Stimulated activated CD8-positive, alpha-beta memory T cell treated with anti-CD3 and anti-CD28 coated beads, Interleukin-2, amount 100 ng/mL, for 1 hour (primary cell): ENCODE results near the gene ELAC2.

Source experiments
- DNase-seq, 2 donors: peaks; one replicate each; pipeline ENCODE4 v3.0.0-alpha.2; 2020; ENCODE audit warnings: low read depth in 2 of 2

Gene ELAC2

GRCh38 chr17:13024016-13024415 lies 6.2 kb upstream of the ELAC2 start:
- no peak for DNase-seq

DNA sequence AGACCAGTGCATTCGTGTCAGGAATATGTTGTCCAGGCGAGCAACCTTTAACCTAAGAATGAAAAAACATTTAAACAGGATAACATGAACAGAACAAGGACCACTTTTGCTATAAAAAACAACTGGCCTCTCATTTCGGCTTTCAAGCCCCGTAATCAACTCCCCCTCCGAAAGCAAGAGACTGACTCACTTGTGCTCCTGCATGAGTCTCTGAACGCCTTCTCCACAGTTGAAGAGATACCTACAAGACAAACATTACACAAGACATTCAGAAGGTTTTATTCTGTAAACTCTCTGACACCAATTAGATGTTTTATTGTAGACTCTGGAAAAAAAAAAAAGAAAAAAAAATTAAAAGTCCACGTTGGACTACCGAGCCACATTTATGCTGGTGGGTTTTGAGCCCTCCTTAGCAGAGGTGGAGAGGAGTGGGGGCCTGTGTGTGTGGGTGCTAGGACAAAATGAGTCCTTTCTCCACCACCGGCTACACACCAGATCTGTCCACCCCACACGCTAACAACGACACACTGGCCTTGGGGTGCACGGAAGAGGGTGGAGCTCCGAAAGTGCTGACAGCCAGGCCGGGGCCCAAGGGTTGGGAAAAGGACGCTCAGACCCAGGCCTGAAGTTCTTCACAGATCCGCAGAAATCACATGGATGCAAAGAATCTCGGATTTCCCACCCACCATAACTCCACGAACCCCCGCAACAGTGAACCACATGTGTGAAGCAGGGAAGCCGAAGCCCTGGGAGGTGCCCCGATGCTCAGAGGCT lies 759 bp downstream of the ELAC2 start:
- DNase-seq = no peak

DNA sequence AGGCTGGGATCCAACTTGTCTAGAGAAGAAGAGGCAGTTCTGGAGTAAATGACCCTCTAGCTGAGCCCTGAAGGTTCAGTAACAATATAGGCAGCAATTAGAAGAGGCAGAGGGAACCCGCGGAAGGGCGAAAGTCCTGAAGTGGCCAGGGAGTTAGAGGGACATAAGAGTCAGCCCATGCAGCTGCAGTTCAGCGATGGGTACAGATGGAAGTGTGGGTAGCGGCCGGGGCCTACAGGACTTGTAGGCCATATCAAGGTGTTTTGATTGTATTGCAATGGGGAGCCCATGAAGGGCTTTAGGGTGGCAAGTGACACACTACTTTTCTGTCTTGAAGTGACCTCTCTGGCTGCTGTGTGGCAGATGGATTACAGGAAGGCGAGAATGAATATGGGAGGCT lies 3.0 kb downstream of the ELAC2 start:
- DNase-seq = no peak

DNA sequence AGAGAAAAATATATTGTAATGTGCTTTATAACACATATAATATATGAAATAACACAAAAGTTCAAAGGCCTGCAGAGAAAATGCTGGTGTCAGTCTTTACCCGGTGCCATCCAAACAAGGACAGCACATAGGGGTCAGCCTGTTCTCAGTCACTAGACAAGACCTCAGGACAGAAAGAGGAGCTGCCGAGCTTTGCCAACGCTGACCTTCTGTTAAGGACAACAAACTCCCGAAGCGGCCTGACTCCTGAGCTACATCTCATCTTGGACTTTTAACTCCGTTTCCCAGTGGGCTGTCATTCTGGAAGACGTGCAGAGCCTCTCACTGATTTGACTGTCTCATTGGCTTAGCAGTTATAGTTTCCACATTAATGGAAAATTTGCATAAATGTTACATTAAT lies 6.9 kb downstream of the ELAC2 start:
- no peak for DNase-seq

GRCh38 chr17:13008461-13008860 lies 9.4 kb downstream of the ELAC2 start:
- no peak for DNase-seq

DNA sequence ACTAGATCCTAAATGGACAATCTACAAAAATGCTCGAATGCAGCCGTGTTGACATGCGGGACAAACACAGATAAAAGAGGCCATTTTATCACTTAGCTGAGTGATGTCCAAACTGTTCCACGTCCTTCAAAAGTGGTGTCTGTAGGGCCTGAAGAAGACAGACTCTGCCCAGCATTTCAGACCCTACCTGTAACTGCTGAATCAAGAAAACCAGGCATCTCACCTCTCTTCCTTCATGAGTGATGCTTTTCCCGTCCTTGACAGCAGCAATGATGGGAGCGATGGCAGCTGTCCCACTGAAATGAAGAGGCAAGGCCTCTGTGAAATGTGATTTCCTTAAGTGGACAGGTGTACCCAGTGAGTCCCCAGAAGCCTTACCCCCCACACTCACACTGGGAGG lies 12.3 kb downstream of the ELAC2 start:
- no peak for DNase-seq

- DNase-seq = no peak
Observed at GRCh38 chr17:13004336-13004735, 13.5 kb downstream of the ELAC2 start.

DNA sequence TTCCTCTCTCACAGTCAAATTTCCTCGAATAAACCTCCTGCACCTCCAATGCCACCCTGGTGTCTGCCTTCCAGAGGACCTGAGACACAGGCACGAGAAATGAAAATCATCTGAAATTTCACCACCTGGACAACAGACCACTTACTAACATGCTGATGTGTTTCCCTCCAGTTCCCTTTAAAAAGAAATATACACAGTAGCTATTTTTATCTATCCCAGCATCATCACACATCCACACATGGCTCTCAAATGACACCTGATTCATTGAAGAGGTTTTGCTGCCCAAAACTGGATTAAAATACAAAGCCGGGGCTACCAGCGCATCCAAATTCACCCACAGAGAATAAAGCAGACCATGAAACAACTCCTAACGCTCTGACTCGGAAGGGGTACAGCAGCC lies 13.9 kb downstream of the ELAC2 start:
- no peak for DNase-seq

GRCh38 chr17:13003454-13003851 lies 14.4 kb downstream of the ELAC2 start:
- DNase-seq = no peak

- DNase-seq = peak in 1 of 2 donors; percentile 9
Observed at GRCh38 chr17:13002761-13003453, 14.9 kb downstream of the ELAC2 start.

DNA sequence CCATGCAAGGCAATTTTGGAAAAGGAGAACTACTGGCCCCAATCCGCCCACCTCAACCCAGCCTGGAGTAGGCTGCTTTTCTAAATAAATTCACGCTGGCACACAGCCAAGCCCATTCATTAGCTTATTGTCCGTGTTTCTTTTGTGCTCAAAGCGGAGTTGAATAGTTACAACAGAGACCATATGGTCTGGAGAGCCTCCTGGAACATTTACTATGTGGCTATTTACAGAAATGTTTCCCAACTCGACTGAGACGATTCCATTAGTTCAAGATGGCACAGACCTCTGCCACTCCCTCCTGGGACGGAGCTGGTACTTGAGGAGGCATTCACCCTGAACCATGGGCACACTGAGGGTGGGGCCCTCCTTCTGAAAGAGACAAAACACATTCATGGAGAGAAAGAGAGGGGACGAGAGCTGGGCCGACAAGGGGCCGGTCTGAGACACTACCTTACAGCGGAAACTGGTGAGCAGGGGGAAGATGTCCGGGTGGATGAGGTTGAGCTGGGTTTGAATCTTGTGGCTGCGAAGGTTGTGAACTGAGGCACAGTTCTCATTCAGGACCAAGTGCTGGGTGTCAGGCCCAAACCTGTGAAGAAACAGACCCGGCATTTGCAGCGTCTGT lies 15.7 kb downstream of the ELAC2 start:
- no peak for DNase-seq

- no peak for DNase-seq
Observed at GRCh38 chr17:13000561-13000960, 17.3 kb downstream of the ELAC2 start.

- DNase-seq = no peak
Observed at GRCh38 chr17:12998874-12999273, 19.0 kb downstream of the ELAC2 start.

DNA sequence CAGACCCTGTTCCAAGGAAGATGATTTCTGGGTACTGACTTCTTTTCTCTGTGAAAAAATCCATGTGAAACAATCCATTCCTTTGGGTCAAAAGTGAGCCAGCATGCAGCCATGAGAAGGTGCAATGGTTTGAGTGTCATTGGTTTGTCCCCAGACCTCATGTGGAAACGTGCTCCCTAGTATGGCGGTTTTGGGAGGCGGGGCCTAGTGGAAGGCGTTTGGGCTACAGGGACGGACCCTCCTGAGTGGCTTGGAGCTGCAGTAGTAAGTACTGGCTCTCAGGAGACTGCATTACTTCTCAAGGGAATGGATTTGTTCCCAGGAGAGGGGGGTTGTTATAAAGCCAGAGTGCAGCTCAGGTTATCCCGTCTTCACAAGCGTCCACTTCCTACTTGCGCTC lies 19.4 kb downstream of the ELAC2 start:
- DNase-seq = no peak

- DNase-seq = no peak
Observed at GRCh38 chr17:12996941-12997340, 20.9 kb downstream of the ELAC2 start.

- no peak for DNase-seq
Observed at GRCh38 chr17:12996357-12996756, 21.5 kb downstream of the ELAC2 start.

DNA sequence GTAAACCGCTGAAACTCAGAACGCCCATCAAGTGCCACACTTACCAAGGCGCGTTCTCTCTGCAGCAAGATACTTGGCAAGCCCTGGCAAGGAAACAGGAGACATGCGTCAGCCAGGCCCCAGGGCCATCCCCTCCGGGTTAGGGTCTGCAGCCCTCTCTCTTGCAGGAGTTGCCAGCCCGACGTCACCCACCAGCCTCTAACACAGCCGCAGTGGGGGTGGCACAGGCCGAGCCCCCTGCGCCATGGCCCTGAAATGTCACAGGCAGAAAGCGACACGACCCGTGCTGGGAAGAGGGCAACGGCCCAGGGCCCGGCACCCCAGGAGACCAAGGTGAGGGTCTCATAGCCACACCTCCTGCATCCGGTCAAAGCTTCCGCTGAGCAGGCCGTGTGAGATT lies 21.9 kb downstream of the ELAC2 start:
- DNase-seq = no peak

DNA sequence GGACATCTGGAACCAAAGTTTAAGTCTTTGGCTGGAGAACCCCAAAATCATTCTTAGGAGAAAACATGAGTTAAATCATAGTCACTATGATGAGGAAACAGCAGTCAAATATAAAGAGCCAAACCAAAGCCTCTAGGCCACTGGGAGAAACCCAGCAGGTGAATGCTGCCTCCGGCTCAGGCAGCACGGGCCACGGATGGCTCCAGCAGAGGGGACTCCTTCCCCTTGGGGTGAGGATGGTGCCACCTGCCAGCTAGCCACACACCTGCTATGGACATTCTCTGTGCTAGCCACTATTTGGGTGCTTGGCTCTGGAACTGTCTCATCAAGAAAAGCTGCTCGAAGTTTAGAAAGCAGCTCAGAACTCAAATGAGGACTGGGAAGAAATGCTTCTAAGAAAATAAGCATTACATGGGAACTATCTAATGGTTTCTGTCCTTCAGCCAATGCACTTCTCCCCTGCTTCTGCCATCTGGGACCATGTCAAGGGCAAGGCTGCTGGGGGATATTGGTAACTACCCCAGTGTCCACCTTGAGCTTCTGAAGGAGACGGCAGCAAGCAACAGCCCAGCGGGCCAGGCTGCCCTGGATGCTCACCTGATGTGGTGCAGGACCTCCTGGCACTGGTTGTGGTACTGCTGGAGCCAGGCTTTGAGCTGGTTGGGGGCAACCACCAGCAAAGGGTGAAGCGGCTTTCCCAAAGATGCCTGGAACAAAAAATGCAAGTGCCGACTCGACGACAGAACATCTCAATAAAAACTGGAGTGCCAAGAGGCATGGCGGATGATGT lies 22.5 kb downstream of the ELAC2 start:
- no peak for DNase-seq

- DNase-seq = no peak
Observed at GRCh38 chr17:12994341-12995074, 23.3 kb downstream of the ELAC2 start.

DNA sequence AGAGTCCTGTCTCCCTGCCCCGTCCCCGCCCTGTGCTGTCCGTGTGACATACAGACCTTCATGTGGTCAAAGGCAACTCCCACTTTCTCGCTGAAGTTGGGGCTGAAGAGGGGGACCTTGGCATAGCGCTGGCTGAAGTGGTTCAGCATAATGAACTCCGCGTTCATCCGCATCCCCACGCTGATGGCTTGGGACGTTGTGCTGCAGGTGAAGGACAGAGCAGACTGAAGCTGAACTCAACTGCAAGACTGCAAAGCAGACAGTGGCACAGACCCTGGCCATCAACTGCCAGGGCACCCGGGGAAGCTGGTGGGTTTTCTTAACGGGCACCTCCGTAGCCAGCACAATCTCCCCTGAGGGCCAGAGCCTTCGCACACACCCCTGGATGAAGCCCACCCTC lies 24.2 kb downstream of the ELAC2 start:
- DNase-seq = no peak

- DNase-seq = no peak
Observed at GRCh38 chr17:12992676-12993075, 25.2 kb downstream of the ELAC2 start.

DNA sequence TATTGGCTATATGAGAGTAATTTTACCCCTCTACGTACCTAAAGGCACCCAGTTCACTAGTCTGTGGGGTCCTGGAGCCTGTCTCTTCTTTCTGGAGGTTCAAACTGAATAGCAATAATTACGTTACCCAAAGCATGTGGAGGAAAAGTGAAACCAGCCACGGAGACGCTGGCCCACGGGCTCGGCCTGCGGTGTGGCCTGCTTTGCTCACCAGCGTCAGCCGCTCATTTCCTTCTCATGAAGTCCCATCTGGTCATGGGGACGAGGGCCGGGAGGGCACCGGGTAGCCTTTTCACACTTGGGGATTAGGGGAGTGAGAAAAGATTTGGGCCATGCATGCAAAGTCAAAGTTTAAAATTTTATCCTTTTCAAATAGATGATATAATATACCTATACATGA lies 26.9 kb downstream of the ELAC2 start:
- no peak for DNase-seq
